ENCODE data around the gene TAC4.

TAC4 gene

GRCh38 chr17:49834118-49834743 is 13.6 kb downstream of the TAC4 start:
- Histone ChIP-seq H2AFZ (ENCODE audit: low read depth, low read length) (no peak overlapping the region), H3K4me1 (ENCODE audit: insufficient read depth, low read length) (no peaks in the 10 kb centered on the region), H4K20me1 (ENCODE audit: insufficient read depth, low read length) (0 out of 2 replicates have a peak, but pooled peaks cover 6% of the 10 kb centered on the region), H3K9me3 (ENCODE audit: insufficient read depth, low read length, severe bottlenecking) (no peaks in the 10 kb centered on the region), H3K9ac (ENCODE audit: low read depth, low read length) (no peak overlapping the region), H3K4me3 (ENCODE audit: low read depth in 1 of 2, low read length in 2 of 2) (no peak overlapping the region), H3K79me2 (ENCODE audit: insufficient read depth, low read length) (no peaks in the 10 kb centered on the region), H3K4me2 (ENCODE audit: insufficient read depth, low read length) (no peak overlapping the region), H3K36me3 (ENCODE audit: insufficient read depth, low read length) (peaks cover 50% of the 10 kb centered on the region), H3K27ac (ENCODE audit: low read length) (no peak overlapping the region), H3K27me3 (ENCODE audit: insufficient read depth, low read length, poor library complexity) (no peaks in the 10 kb centered on the region)
- TF ChIP-seq EZH2 (IDR thresholded peaks at IDR 0.05; ENCODE audit: borderline replicate concordance, low read depth, low read length, severe bottlenecking) (no peak), CTCF (IDR thresholded peaks at IDR 0.05; ENCODE audit: borderline replicate concordance, extremely low read depth, low read length, poor library complexity, severe bottlenecking) (no peak)
- DNase-seq, result no peak
- no peak for ATAC-seq (ENCODE audit: insufficient read depth, low read depth)

- Histone ChIP-seq H3K4me1 (ENCODE audit: insufficient read depth, low read length) (no peaks in the 10 kb centered on the region), H3K4me3 (ENCODE audit: low read depth in 1 of 2, low read length in 2 of 2) (no peak overlapping the region), H3K9ac (ENCODE audit: low read depth, low read length) (no peak overlapping the region), H4K20me1 (ENCODE audit: insufficient read depth, low read length) (0 out of 2 replicates have a peak, but pooled peaks cover 6% of the 10 kb centered on the region), H3K36me3 (ENCODE audit: insufficient read depth, low read length) (peaks cover 62% of the 10 kb centered on the region), H3K27ac (ENCODE audit: low read length) (no peak overlapping the region), H3K4me2 (ENCODE audit: insufficient read depth, low read length) (no peak overlapping the region), H3K9me3 (ENCODE audit: insufficient read depth, low read length, severe bottlenecking) (no peaks in the 10 kb centered on the region), H3K79me2 (ENCODE audit: insufficient read depth, low read length) (no peaks in the 10 kb centered on the region), H3K27me3 (ENCODE audit: insufficient read depth, low read length, poor library complexity) (no peaks in the 10 kb centered on the region), H2AFZ (ENCODE audit: low read depth, low read length) (no peak overlapping the region)
- TF ChIP-seq EZH2 (IDR thresholded peaks at IDR 0.05; ENCODE audit: borderline replicate concordance, low read depth, low read length, severe bottlenecking) (no peak), CTCF (IDR thresholded peaks at IDR 0.05; ENCODE audit: borderline replicate concordance, extremely low read depth, low read length, poor library complexity, severe bottlenecking) (no peak)
- DNase-seq, result no peak
- ATAC-seq (ENCODE audit: insufficient read depth, low read depth), result no peak
Measured at GRCh38 chr17:49832840-49833599, 14.8 kb downstream of the TAC4 start.

GRCh38 chr17:49830605-49831004 is 17.3 kb downstream of the TAC4 start:
- TF ChIP-seq EZH2 (IDR thresholded peaks at IDR 0.05; ENCODE audit: borderline replicate concordance, low read depth, low read length, severe bottlenecking) (no peak), CTCF (IDR thresholded peaks at IDR 0.05; ENCODE audit: borderline replicate concordance, extremely low read depth, low read length, poor library complexity, severe bottlenecking) (no peak)
- Histone ChIP-seq H3K4me2 (ENCODE audit: insufficient read depth, low read length) (no peak overlapping the region), H3K4me3 (ENCODE audit: low read depth in 1 of 2, low read length in 2 of 2) (no peak overlapping the region)

More at GRCh38 chr17:49830605-49831004, 17.3 kb downstream of the TAC4 start:
- H3K4me1 ChIP-seq (ENCODE audit: insufficient read depth, low read length), result no peaks in the 10 kb centered on the region
- no peak overlapping the region for H3K9ac ChIP-seq (ENCODE audit: low read depth, low read length)
- peaks cover 83% of the 10 kb centered on the region for H3K36me3 ChIP-seq (ENCODE audit: insufficient read depth, low read length)
- H3K9me3 ChIP-seq (ENCODE audit: insufficient read depth, low read length, severe bottlenecking), result no peaks in the 10 kb centered on the region
- 0 out of 2 replicates have a peak, but pooled peaks cover 6% of the 10 kb centered on the region for H4K20me1 ChIP-seq (ENCODE audit: insufficient read depth, low read length)
- ATAC-seq (ENCODE audit: insufficient read depth, low read depth), result no peak
- H3K27me3 ChIP-seq (ENCODE audit: insufficient read depth, low read length, poor library complexity), result no peaks in the 10 kb centered on the region
- no peak overlapping the region for H2AFZ ChIP-seq (ENCODE audit: low read depth, low read length)
- DNase-seq, result no peak
- H3K79me2 ChIP-seq (ENCODE audit: insufficient read depth, low read length), result no peaks in the 10 kb centered on the region
- no peak overlapping the region for H3K27ac ChIP-seq (ENCODE audit: low read length)
